C4-2B (cell line): ENCODE data around the gene HDAC4.

Experiments
- ZFX ChIP-seq: fragments of 450-650 bp; IDR thresholded peaks from 2 replicates; pipeline ENCODE4 v1.6.1; 2017
- TF ChIP-seq, protein P1 (sequence below): fragments of 450-650 bp; conservative IDR thresholded peaks from 2 replicates; pipeline ENCODE4 v1.5.1; 2017; ENCODE audit warnings: mild to moderate bottlenecking

DNA sequence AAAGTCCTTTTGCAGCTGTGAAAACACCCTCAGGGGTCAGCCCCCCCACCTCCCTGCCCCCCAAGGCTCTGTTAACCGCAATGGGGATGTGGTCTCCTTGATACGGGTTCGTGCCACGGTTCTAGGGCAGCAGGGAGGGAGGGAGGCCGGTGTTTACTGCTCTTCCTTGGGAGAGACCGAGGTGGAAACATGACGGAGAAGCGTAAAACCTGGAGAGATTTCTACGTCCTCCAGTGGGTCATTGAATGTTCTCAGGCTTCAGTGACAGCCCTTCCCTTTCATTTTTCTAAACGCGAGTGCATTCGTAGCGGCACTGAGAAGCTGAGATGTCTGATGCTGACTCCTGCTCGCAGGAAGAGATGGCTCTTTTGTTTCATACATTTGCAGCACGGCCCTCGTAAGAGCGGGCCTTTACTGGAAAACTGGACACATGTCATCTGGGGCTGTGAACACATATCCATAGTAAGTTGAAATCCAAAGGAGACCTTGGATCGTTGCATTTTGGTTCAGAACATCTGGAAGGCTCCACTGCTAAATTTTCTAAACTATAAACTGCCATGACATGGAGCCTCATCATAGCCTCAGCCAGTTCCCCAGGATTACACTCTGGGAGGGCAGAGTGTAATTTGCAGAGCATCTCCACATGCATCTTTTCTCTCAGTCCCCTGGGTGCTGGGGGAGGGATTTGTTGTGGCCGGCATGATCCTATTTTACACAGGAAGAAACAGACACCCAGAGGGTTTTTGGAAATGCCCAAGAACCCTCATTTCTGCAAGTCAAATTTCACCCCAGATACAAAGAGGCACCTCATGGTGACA is 40.6 kb upstream of the HDAC4 start:
- TF ChIP-seq, protein P1, sequence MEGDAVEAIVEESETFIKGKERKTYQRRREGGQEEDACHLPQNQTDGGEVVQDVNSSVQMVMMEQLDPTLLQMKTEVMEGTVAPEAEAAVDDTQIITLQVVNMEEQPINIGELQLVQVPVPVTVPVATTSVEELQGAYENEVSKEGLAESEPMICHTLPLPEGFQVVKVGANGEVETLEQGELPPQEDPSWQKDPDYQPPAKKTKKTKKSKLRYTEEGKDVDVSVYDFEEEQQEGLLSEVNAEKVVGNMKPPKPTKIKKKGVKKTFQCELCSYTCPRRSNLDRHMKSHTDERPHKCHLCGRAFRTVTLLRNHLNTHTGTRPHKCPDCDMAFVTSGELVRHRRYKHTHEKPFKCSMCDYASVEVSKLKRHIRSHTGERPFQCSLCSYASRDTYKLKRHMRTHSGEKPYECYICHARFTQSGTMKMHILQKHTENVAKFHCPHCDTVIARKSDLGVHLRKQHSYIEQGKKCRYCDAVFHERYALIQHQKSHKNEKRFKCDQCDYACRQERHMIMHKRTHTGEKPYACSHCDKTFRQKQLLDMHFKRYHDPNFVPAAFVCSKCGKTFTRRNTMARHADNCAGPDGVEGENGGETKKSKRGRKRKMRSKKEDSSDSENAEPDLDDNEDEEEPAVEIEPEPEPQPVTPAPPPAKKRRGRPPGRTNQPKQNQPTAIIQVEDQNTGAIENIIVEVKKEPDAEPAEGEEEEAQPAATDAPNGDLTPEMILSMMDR, result no peak
- TF ChIP-seq ZFX, result no peak
